HG02759 (cell line): ENCODE data around the gene DNASE1L1.

ENCODE experiments used
- ATAC-seq: cut with Tn5 transposase; IDR thresholded peaks from one replicate; pipeline ENCODE4 v1.9.1; 2021; ENCODE audit warnings: mild to moderate bottlenecking, moderate library complexity; ENCODE audit not compliant: unreplicated experiment

Gene DNASE1L1

GRCh38 chrX:154384284-154384892 lies 24.7 kb downstream of the DNASE1L1 start:
- ATAC-seq = no peak

GRCh38 chrX:154383359-154384283 lies 25.4 kb downstream of the DNASE1L1 start:
- no peak for ATAC-seq

- no peak for ATAC-seq
Observed at GRCh38 chrX:154382483-154383069, 26.5 kb downstream of the DNASE1L1 start.

- no peak for ATAC-seq
Observed at GRCh38 chrX:154381271-154381670, 27.8 kb downstream of the DNASE1L1 start.

- no peak for ATAC-seq
Observed at GRCh38 chrX:154380787-154381186, 28.3 kb downstream of the DNASE1L1 start.

GRCh38 chrX:154380153-154380552 lies 28.9 kb downstream of the DNASE1L1 start:
- ATAC-seq = no peak

GRCh38 chrX:154379569-154379951 lies 29.5 kb downstream of the DNASE1L1 start:
- peak; percentile 3 for ATAC-seq

- ATAC-seq = peak; percentile 83
Observed at GRCh38 chrX:154378799-154379568, 30.1 kb downstream of the DNASE1L1 start, which contains the start of gene EMD. Gene EMD (plus strand): TSS chrX:154379295. CDS start chrX:154379485, 190 bp downstream.

GRCh38 chrX:154378059-154378798 lies 30.8 kb downstream of the DNASE1L1 start:
- peak; percentile 6 for ATAC-seq

- no peak for ATAC-seq
Observed at GRCh38 chrX:154376774-154377173, 32.3 kb downstream of the DNASE1L1 start.

GRCh38 chrX:154375156-154375504 lies 33.9 kb downstream of the DNASE1L1 start:
- ATAC-seq = no peak

- no peak for ATAC-seq
Observed at GRCh38 chrX:154374313-154375155, 34.5 kb downstream of the DNASE1L1 start, which contains the start of gene FLNA. Gene FLNA (minus strand): TSS chrX:154374634. CDS start chrX:154371245, 3,389 bp downstream.

GRCh38 chrX:154373340-154374306 lies 35.4 kb downstream of the DNASE1L1 start:
- ATAC-seq = no peak

GRCh38 chrX:154372612-154373022 lies 36.4 kb downstream of the DNASE1L1 start:
- ATAC-seq = no peak

GRCh38 chrX:154371789-154372300 lies 37.2 kb downstream of the DNASE1L1 start:
- peak; percentile 0 for ATAC-seq

GRCh38 chrX:154371017-154371788 lies 37.9 kb downstream of the DNASE1L1 start:
- peak; percentile 65 for ATAC-seq
